Measurements from ENCODE around the gene ZFPM1.
A peak's percentile ranks its signal among the peaks of the same experiment; 100 is the strongest.

Gene ZFPM1

GRCh38 chr16:88577166-88577565, 124.1 kb downstream of the ZFPM1 start:
- DNase-seq: no peak

DNA sequence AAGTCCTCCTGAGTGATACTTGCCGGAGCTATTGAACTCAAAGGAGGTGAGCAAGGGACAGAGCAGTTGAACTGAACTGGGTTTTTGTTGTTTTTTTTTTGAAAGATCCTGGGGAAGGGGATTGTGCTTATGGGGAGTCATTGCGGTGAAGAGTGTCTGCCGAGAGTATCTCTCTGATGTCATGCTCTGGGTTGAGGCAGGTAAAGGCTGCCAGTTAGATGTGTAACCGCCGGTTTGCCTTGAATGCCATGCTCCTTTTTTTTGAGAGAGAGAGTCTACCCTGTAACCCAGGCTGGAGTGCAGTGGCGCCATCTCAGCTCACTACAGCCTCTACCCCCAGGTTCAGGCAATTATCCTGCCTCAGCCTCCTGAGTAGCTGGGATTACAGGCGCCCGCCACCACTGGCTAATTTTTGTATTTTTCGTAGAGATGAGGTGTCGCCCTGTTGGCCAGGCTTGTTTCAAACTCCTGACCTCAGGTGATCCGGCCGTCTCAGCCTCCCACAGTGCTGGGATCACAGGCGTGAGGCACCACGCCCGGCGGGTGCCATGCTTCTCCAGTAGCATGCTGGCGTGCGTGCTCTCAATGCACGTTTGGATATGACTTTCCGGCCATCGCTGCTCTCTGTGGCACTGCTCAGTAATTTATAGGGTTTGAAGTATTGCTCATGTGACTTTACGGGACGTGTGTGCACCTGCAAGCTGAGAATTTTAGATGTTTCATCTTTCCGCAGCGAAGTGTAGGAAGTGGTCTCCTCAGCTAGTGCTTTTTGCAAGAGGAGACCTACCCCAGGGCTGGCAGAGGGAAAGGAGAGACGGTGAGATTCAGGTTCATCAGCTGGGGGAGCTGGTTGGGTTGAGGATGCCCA, 125.6 kb downstream of the ZFPM1 start:
- no peak for DNase-seq

DNA sequence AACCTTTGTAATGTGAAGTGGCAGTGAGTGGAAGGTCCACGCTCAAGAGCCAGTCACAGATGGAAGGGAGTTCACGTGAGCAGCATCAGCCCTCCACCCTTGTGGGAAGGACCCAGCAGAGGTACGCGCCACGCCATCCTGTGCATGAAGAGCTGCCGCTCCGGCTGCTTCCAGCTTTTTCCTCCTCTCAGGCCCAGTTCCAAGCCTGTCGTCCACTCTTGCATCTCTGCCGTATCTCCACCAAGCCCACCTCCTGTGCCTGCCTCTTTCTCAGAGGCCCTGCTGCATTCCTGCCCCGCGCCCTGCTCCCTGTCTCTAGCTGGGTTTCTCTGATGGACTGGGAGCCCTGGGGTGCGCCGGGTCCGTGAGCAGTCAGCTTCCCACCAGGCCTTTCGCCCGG, 127.3 kb downstream of the ZFPM1 start:
- no peak for DNase-seq

DNA sequence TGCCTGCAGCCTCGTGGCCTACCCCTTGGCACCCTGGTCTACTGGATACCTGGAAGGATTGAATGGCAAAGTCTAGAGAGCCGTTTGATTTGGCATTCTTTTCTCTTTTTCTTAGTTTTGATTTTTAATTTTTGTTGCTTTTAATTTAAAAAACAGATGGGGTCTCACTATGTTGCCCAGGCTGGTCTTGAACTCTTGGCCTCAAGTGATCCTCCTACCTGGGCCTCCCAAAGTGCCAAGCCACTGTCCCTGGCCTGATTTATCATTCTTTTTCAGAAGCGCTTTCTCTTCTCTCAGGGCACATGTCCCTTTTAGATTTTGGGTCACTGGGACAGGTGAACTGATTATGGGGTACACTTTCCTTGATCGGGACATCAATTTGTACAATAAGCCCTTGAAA, 128.0 kb downstream of the ZFPM1 start:
- DNase-seq: no peak

GRCh38 chr16:88582912-88583575, 130.0 kb downstream of the ZFPM1 start:
- no peak for DNase-seq

DNA sequence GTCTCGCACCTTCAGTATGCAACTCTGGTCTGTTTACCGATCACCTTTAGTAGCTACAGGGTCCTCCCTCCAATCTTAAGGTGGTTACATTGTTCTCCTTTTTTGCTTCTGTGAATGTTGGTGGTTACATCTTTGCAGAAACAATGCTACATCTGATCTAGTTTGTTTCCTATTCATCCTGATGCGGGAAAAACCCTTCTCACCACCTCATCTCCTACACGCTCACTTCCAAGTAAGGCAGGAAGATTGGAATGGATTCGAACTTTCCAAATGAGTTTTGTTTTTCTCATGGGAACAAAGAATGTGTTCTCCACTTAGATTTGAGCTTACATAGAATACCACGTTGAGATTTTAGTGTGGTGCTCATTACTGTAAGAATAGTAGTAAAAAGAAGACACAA, 131.6 kb downstream of the ZFPM1 start:
- no peak for DNase-seq

DNA sequence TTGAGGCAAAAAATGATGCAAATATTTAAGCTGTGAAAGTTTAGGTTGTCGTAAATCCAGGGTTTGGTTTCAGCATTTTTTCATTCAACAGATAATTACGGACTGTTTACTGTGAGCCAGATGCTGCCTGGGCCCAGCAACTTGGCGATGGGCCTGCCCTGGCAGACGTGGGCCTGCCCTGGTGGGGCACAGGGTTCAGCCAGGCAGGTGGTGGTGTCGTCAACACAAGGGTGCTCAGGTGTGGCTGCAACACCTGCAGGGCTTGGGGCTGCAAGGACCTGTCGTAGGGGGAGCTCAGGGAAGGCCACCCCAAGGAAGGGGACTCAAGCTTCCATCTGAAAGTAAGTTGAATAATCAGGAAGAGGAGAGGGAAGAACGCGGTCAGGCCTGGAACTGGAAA, 132.2 kb downstream of the ZFPM1 start:
- DNase-seq: peak in 1 of 2 experiments; percentile 51

GRCh38 chr16:88585927-88586581, 133.0 kb downstream of the ZFPM1 start:
- no peak for DNase-seq

Measured in NCI-H2081 (cell line).